Stimulated activated CD8-positive, alpha-beta memory T cell treated with anti-CD3 and anti-CD28 coated beads, Interleukin-4, amount 100 ng/mL, for 4 hours (primary cell): Measurements from ENCODE around the gene CEP152.
A peak's percentile ranks its signal among the peaks of the same experiment; 100 is the strongest.
"Not testable (repeated sequence)": the region's sequence is repeated elsewhere in the genome, so short reads cannot be mapped to it uniquely, and the experiment has no call there.

Experiments used
- DNase-seq, 2 donors: peaks; one replicate each; pipeline ENCODE4 v3.0.0-alpha.2; 2020; ENCODE audit warnings: low read depth in 2 of 2, low spot score in 1 of 2

Gene CEP152

DNA sequence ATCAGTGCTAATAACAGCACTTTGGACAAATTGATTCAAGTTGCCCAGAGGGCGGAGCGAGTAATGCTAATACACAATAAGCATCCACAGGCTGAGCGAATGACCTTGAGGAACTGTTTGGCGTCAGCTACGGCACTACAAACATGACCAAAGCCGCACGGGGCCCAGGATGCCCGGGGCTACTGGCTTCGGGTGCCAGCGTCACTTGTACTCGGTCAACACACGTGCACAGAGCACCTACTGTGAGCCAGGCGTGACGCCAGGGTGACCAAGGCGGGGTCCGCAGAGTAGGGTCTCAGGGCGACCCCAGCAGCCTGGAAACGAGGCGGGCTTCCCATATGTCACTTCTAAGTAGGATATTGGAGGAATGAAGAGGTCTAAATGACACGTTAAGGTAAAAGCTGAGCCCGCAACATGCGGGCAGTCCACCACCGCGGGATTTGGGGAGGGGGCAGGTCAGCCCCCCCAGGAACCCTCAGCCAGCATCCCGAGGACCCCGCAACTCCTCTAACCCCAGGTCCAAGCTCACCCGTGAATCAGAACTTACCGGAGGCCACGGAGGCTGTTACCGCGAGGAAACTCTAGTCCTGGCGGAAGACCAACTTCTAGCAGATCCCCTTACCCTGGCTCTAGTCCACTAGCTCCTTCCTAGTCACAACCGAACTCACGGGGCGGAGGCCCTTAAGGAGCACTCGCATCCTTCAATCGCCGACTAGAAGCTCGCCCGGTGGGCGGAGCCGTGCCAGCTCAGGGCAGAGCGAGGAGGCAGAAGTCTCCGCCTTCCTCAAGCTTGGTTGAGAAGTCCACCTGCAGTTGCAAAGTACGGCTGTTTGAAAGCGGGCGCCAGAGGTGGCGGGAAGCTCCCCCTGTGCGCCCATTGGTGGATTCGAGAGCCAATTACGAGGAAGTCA lies at the start of gene CEP152:
TSS of gene CEP152 (minus strand) at position 656 of the 911 bp plus-strand sequence. CDS start 5,420 bp downstream, outside the sequence.
- peak; percentile 94 to 96 for DNase-seq

DNA sequence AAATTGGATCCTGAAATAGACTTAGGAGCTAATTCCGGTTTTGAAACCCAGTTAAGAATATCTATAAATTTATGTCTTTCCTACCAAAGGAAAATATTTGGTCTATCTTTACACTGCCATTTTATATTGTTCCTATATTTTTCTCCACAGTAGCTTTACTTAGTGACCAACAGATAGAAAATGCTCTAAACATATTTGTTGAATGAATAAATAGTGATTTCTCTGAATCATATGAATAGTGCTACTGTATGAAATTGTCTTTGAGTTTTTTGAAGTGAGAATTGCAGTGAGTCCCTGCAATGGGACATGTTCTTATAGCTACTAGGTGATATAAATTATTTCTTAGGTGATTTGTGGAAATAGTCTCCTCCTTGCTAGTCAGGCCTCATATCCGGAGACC lies 48.6 kb upstream of the CEP152 start:
- DNase-seq = no peak

DNA sequence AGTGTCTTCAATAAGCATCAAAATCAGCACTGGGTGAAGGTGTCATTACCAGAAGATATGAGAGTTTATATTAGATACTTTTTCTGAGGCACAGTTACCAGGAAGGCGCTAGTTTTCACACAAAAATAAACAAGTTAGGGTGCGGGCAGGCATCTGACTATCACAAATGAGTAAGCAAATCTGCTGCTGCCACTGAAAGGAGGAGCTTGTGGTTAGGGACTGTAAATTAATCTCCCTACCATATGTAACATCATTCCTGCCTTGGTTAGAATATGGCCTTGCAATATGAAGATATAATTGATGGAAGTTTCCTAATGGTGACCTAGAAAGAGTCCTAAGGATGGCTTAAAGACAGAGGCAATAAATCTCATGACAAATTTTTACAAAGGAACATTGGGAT lies 47.5 kb upstream of the CEP152 start:
- DNase-seq = no peak

DNA sequence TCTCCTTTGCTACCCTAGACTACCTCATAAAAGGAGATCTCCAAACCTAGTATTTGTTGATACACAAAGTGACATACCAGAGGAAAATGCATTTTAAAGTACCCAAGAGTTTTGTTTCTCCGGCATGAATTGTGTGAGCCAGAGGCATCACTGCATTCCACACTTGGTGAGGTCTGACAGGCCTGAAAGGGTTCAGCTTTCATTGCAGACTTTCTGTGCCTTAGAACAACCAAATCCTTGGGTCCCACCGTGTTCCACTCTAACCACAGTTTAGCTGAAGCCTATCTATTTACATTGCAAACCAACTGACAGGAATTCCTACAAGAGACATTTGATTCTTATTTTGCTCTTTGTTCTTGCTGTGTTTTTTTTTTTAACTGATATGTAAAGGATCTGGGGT lies 46.1 kb upstream of the CEP152 start:
- no peak for DNase-seq

- DNase-seq = no peak
Measured at GRCh38 chr15:48855501-48856440, 44.9 kb upstream of the CEP152 start.

- not testable (repeated sequence) for DNase-seq
Measured at GRCh38 chr15:48854434-48854833, 43.6 kb upstream of the CEP152 start.

GRCh38 chr15:48851956-48852355 lies 41.1 kb upstream of the CEP152 start:
- no peak for DNase-seq

- no peak for DNase-seq
Measured at GRCh38 chr15:48850648-48851047, 39.8 kb upstream of the CEP152 start.

DNA sequence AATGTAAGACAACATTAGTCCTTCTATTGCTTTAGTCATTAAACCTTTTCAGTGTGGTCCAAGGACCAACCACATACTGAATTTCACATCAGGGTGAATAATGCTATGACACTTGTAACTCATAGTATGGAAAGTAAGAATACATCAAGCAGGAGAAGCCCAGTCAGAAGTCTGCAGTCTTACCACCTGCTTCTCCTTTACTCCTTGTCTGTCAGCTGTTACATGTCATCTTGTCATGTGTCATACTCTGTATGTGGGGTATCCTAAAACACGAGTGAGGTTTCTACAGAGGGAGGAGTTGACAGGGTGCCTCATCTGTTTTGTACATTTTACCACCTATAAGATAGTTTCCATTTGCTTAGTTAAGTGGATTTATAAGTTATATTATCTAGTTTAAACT lies 34.3 kb upstream of the CEP152 start:
- no peak for DNase-seq

DNA sequence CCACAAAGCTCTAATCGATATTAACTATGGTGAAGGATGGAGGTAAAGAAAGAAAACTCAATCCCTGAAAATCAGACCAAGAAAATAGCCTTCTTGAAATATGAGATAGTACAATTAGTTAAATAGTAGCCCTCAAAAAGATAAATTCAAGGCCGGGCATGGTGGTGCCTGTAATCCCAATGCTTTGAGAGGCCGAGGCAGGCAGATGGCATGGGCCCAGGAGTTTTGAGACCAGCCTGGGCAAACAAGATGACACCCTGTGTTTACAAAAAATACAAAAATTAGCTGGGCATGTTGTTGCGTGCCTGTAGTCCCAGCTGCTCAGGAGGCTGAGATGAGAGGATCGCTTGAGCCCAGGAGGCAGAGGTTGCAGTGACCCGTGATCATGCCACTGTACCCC lies 31.6 kb upstream of the CEP152 start:
- DNase-seq = no peak

DNA sequence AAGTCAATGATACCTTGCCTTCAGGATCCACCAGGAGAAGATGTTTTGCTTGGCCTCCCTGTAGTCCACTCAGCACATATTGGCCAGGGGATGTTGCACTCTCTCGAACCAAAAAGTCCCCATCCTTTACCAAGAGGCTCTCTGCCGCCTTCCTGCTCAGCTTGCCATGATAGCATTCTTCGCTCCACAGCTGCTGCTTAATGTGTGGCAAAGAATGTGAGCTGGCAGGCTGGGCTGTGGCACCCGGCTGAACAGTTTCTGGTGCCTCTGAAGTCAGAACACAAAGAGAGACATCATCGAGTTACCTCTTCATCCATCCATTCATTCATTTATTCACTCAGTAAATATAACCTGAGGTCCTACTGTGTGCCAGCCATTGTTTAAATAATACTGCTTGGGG lies 23.9 kb upstream of the CEP152 start:
- no peak for DNase-seq

DNA sequence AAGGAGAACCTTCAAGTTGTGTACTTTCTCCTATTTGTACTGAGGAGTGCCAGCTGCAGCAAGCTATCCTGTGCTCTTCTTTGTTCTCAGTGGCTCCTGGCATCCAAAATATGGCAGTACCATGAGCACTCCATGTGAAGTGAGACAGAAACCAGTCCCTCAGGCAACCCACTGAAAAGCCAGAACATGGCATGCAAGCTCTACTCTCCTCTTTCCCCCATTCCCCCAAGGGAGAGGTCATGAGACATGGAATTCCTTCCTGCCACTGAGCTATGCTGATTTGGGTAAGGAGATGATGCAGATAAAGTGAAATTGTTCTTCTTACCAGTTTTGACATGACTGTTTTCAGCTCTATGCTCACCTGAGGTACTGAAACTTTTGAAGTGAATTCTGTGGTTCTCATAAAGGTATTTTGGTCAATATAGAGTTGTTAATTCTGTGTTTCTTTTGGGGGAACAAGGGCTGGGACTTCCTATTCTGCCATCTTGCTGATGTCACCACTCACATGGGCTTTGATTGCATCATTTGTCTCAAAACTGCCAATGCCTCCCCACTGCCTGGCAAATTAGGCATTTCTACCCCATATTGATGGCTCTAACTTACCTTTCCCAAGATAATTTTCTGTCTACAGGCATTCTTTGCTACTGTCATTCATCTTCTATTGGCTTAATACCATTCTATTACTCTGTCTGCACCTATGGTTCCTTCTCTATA lies 22.8 kb upstream of the CEP152 start:
- DNase-seq = no peak

DNA sequence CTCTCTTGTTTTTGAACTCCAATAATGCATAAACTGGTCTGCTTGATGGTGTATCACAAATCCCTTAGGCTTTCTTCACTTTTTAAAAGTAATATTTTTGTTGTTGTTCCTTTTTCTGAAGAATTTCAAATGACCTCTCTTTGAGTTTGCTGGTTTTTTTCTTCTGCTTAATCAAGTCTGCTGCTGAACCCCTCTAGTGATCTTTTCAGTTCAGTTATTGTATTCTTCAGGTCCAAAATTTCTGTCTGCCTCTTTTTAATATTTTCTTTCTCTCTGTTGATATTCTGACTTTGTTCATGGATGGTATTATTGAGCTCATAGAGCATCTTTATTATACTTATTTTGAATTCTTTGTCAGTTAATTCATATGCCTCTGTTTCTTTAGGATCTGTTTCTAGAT lies 21.8 kb upstream of the CEP152 start:
- no peak for DNase-seq

DNA sequence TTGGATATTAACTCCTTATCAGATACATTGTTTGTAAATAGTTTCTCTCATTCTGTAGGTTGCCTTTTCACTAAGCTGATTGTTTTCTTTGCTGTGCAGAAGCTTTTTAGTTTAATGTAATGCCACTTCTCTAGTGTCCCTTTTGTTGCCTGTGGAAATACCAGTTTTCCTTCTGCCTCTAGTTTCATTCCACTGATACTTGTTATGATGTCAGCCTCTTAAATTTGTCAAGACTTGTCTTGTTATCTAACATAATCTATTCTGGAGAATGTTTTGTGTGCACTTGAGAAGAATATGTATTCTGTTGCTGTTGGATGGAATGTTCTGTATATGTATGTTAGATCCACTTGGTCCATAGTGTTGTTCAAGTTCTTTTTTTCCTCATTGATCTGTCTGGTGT lies 18.0 kb upstream of the CEP152 start:
- no peak for DNase-seq

DNA sequence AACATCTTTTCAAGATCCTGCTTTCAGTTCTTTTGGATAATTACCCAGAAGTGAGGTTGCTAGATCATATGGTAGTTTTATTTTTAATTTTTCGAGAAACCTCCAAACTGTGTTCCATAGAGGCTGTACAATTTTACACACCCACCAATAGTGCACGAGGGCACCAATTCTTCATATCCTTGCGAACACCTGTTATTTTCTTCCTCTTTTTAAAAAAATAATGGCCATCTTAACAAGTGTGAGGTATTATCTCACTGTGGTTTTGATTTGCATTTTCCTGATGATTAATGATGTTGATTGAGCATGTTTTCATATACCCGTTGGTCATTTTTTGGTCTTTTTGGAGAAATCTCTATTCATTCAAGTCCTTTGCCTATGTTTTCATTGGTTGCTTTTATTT lies 17.6 kb upstream of the CEP152 start:
- DNase-seq = no peak

DNA sequence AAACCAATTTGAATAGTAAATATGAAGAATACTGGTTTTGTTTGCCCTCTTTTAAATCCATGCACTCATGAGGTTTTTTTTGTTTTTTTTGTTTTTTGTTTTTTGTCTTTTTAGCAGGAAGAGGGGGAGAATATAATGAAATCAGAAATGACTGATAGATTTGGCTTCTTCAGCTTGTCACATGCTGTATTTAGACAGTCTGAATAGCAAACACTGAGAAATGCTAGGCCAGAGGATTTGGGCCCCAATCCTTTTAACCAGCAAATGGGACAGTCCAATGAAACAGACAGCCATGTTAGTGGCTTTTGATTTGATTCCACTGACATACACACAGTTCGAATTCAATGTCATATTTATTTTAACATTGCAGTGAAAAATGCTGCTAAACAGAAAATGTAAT lies 14.2 kb upstream of the CEP152 start:
- no peak for DNase-seq

DNA sequence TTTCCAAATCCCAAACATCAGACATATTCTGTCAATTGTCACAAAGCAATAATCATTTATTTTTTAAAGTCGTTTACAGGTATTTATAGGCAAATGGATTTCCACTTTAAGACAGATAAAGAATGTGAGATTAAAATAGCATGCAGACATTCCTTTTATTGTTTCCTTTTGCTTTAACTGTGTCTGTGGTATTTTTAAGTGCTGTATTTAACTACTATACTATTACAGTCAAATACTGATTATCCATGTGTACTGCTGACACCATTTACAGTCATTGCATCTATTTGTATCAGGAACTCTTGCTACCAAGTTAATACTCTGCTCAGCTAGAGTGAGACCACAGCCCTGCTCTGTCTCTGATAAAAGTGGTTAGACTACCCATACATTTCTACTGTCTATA lies 12.8 kb upstream of the CEP152 start:
- DNase-seq = no peak

- no peak for DNase-seq
Measured at GRCh38 chr15:48823237-48823636, 12.4 kb upstream of the CEP152 start.

DNA sequence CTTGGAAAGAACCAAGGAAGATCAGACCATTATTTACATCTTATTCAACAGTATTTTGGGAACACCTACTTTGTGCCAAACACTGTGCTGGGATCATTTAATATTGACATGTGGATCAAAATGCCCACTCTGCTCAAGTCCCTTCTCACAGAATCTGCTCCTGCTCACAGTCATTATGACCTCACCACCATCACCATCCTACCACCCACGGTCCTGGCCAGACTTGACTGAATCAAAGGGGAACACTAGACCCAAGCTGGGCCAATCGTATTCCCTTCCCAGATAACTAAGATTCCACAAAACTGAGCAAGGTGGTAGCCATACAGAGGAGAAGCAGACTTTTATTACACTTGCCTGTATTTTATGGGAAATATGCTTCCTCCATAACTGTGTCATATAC lies 3.4 kb upstream of the CEP152 start:
- DNase-seq = no peak

DNA sequence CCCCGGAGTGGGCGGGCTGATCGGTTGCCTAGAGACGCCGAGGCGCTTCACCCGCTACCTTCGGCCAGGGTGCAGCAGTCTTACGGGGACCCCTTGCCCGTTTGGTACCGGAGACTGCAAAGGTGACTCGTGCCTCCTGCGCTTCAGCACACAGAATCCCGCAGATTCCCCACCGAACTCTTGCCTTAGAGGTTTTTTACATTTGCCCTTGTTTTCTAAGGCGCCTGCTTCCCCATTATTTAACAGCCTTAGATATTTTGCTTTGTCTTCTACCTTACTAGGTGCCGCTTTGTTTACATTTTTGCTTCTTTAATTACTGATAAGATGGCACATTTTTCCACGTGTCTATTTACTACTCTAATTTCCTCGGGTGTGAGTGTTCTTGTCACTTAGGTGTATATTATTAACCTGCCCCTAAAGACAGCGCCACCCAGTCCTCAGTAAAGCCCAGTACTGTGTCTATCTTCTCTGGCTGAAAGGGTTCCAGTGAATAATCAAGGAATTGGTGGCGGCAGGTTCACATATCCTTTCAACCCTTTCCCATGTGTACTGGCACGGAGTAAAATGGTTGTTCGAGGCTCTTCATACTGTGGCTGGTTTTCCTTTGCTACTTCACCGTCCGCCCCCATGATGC lies 573 bp upstream of the CEP152 start:
- DNase-seq = no peak

- no peak for DNase-seq
Measured at GRCh38 chr15:48806151-48806550, 4.7 kb downstream of the CEP152 start.
